Astrocyte of the spinal cord (primary cell): ENCODE results near the gene NFAM1.

ENCODE experiments used
- DNase-seq: peaks from one replicate; pipeline ENCODE4 v3.0.0; 2011; ENCODE audit warnings: low read depth, low spot score
- H3K4me3 ChIP-seq: 2 replicates; pipeline ENCODE4 v1.5.1; 2011; ENCODE audit warnings: low read depth, mild to moderate bottlenecking, low read length, moderate library complexity
- CTCF ChIP-seq: IDR thresholded peaks from 2 replicates; pipeline ENCODE4 v1.5.1; 2012; ENCODE audit warnings: low read depth, mild to moderate bottlenecking, low read length, inconsistent platforms
- in situ Hi-C: cut with HindIII; loops from 2 replicates; pipeline ENCODE4 v1.10.0; 2017; ENCODE audit warnings: low sequenced_read_pairs

NFAM1 gene

GRCh38 chr22:42347281-42347824, 84.8 kb downstream of the NFAM1 start:
- no peak for DNase-seq
- no peak for TF ChIP-seq CTCF
- in situ Hi-C loops, result no loop called here

GRCh38 chr22:42346722-42347121, 85.5 kb downstream of the NFAM1 start:
- TF ChIP-seq CTCF, result no peak
- in situ Hi-C loops, result no loop called here
- DNase-seq, result no peak
- H3K4me3 ChIP-seq, result no peak overlapping the region

More at GRCh38 chr22:42347281-42347824, 84.8 kb downstream of the NFAM1 start:
- no peak overlapping the region for H3K4me3 ChIP-seq

GRCh38 chr22:42345458-42345857, 86.7 kb downstream of the NFAM1 start:
- TF ChIP-seq CTCF, result no peak
- DNase-seq, result no peak
- in situ Hi-C loops, result no loop called here
- no peak overlapping the region for H3K4me3 ChIP-seq

- no peak for TF ChIP-seq CTCF
- in situ Hi-C loops, result no loop called here
- no peak overlapping the region for H3K4me3 ChIP-seq
- peak; percentile 64 for DNase-seq
Observed at GRCh38 chr22:42344361-42344905, 87.8 kb downstream of the NFAM1 start.

- in situ Hi-C loops, result no loop called here
- no peak for TF ChIP-seq CTCF
- DNase-seq, result no peak
Observed at GRCh38 chr22:42343531-42344081, 88.6 kb downstream of the NFAM1 start.

GRCh38 chr22:42343121-42343454, 89.1 kb downstream of the NFAM1 start:
- no peak for TF ChIP-seq CTCF
- no peak for DNase-seq
- in situ Hi-C loops, result no loop called here
- H3K4me3 ChIP-seq, result peak overlapping the region; percentile 12

More at GRCh38 chr22:42343531-42344081, 88.6 kb downstream of the NFAM1 start:
- no peak overlapping the region for H3K4me3 ChIP-seq
